Fibroblast of lung (primary cell): Measurements from ENCODE around the gene CDH4. TPM values are rescaled to one million over a fixed set of nuclear protein-coding genes. Genes with fewer than 3 reads are reported as not detected.

Experiments used
- DNase-seq, 2 donors: peaks; one replicate each; pipeline versions ENCODE4 v3.0.0 to v3.0.0-alpha.2; 2010; ENCODE audit warnings: low read depth in 2 of 2
- H2AFZ ChIP-seq: 2 replicates; pipeline ENCODE4 v1.5.1; 2012; ENCODE audit warnings: low read length, control low read depth, inconsistent platforms
- H3K27ac ChIP-seq: 2 replicates; pipeline ENCODE4 v1.5.1; 2011; ENCODE audit warnings: low read length, control low read depth; ENCODE audit not compliant: insufficient read depth
- H3K27me3 ChIP-seq: 2 replicates; pipeline ENCODE4 v1.5.1; 2011; ENCODE audit warnings: mild to moderate bottlenecking, low read length; ENCODE audit not compliant: control insufficient read depth, insufficient read depth
- H3K36me3 ChIP-seq: 2 replicates; pipeline ENCODE4 v1.5.1; 2011; ENCODE audit warnings: low read length; ENCODE audit not compliant: control insufficient read depth, insufficient read depth
- H3K4me1 ChIP-seq: 2 replicates; pipeline ENCODE4 v1.5.1; 2011; ENCODE audit warnings: low read length; ENCODE audit not compliant: control insufficient read depth, insufficient read depth; ENCODE audit errors: extremely low read depth
- H3K4me2 ChIP-seq: 2 replicates; pipeline ENCODE4 v1.5.1; 2011; ENCODE audit warnings: low read length, control low read depth; ENCODE audit not compliant: insufficient read depth; ENCODE audit errors: extremely low read depth
- H3K4me3 ChIP-seq, 4 experiments: fragments of 200-600 bp in 1 of 4; sonication (generic) in 1 of 4; replicated peaks in 1 of 4; 2 replicates each; pipeline ENCODE4 v1.5.1; 2011 to 2016; ENCODE audit warnings: low read length in 4 of 4, low read depth in 3 of 4, mild to moderate bottlenecking in 3 of 4, control low read depth in 2 of 4, inconsistent platforms in 1 of 4, mixed read lengths in 1 of 4; ENCODE audit not compliant: insufficient read depth in 1 of 4; ENCODE audit errors: control extremely low read depth in 1 of 4
- H3K79me2 ChIP-seq: 2 replicates; pipeline ENCODE4 v1.5.1; 2012; ENCODE audit warnings: mild to moderate bottlenecking, low read length, inconsistent platforms; ENCODE audit not compliant: control insufficient read depth, insufficient read depth
- H3K9ac ChIP-seq: 2 replicates; pipeline ENCODE4 v1.5.1; 2011; ENCODE audit warnings: mild to moderate bottlenecking, low read length, control low read depth; ENCODE audit not compliant: insufficient read depth
- H3K9me3 ChIP-seq: 2 replicates; pipeline ENCODE4 v1.5.1; 2012; ENCODE audit warnings: low read depth, low read length; ENCODE audit not compliant: control insufficient read depth, insufficient read depth
- H4K20me1 ChIP-seq: 2 replicates; pipeline ENCODE4 v1.5.1; 2011; ENCODE audit warnings: low read length; ENCODE audit not compliant: control insufficient read depth, insufficient read depth; ENCODE audit errors: extremely low read depth
- CTCF ChIP-seq, 2 donors: IDR thresholded peaks in 1 of 2; conservative IDR thresholded peaks in 1 of 2; 1 replicate in 1 of 2; 2 replicates in 1 of 2; pipeline ENCODE4 v1.5.1; 2011 to 2012; ENCODE audit warnings: low read length in 2 of 2, control low read depth in 1 of 2, inconsistent platforms in 1 of 2, low read depth in 1 of 2, mild to moderate bottlenecking in 1 of 2
- EZH2 ChIP-seq: IDR thresholded peaks from 2 replicates; pipeline ENCODE4 v1.5.1; 2012; ENCODE audit warnings: low read length, control low read depth, mild to moderate bottlenecking; ENCODE audit errors: missing control alignments
- polyA plus RNA-seq, 2 donors: library from polyadenylated mRNA; depleted of rRNA in 1 of 2; stranded (reverse) in 1 of 2; unstranded in 1 of 2; fragments of >200 nt; gene quantifications; 2 replicates each; pipeline ENCODE4 v1.2.1, GENCODE V29; 2011 to 2012; ENCODE audit warnings: missing spikeins in 1 of 2
- total RNA-seq: library from RNA; depleted of rRNA; stranded (reverse); fragments of >200 nt; gene quantifications from 2 replicates; pipeline ENCODE4 v1.2.1, GENCODE V29; 2014

Gene CDH4
- total and polyA plus RNA-seq, 2 donors (not counting 1 experiment from before 2014, with no cell fraction given), result 4.8 to 6.8 TPM

GRCh38 chr20:61205769-61206168 is 46.3 kb upstream of the CDH4 start:
- no peaks in the 10 kb centered on the region for H3K9me3 ChIP-seq
- peaks cover 14% of the 10 kb centered on the region for H3K27me3 ChIP-seq
- no peak overlapping the region for H3K4me2 ChIP-seq
- H4K20me1 ChIP-seq, result peaks cover 2% of the 10 kb centered on the region
- H3K27ac ChIP-seq, result no peak overlapping the region
- H3K4me1 ChIP-seq, result no peaks in the 10 kb centered on the region
- H3K79me2 ChIP-seq, result no peaks in the 10 kb centered on the region
- H2AFZ ChIP-seq, result no peak overlapping the region
- DNase-seq, result no peak
- no peak for TF ChIP-seq CTCF (conservative IDR thresholded peaks at IDR 0.05 in 1 of 2, IDR thresholded peaks at IDR 0.05 in 1 of 2; ENCODE audit: low read depth in 1 of 2, low read length in 2 of 2)
- TF ChIP-seq EZH2, result no peak
- H3K9ac ChIP-seq, result no peak overlapping the region
- H3K36me3 ChIP-seq, result no peaks in the 10 kb centered on the region
- H3K4me3 ChIP-seq, result no peak overlapping the region

GRCh38 chr20:61210862-61211261 is 41.2 kb upstream of the CDH4 start:
- TF ChIP-seq CTCF (conservative IDR thresholded peaks at IDR 0.05 in 1 of 2, IDR thresholded peaks at IDR 0.05 in 1 of 2; ENCODE audit: low read depth in 1 of 2, low read length in 2 of 2), result no peak
- no peak for TF ChIP-seq EZH2
- Histone ChIP-seq H3K9me3 (no peaks in the 10 kb centered on the region), H3K79me2 (no peaks in the 10 kb centered on the region), H3K27me3 (peaks cover 9% of the 10 kb centered on the region), H3K9ac (no peak overlapping the region), H4K20me1 (peaks cover 2% of the 10 kb centered on the region), H3K36me3 (no peaks in the 10 kb centered on the region), H3K27ac (no peak overlapping the region), H3K4me3 (no peak overlapping the region), H3K4me1 (no peaks in the 10 kb centered on the region), H3K4me2 (no peak overlapping the region), H2AFZ (no peak overlapping the region)
- DNase-seq, result no peak

GRCh38 chr20:61217848-61218247 is 34.2 kb upstream of the CDH4 start:
- H3K79me2 ChIP-seq, result no peaks in the 10 kb centered on the region
- no peak overlapping the region for H3K4me2 ChIP-seq
- no peak for TF ChIP-seq CTCF (conservative IDR thresholded peaks at IDR 0.05 in 1 of 2, IDR thresholded peaks at IDR 0.05 in 1 of 2; ENCODE audit: low read depth in 1 of 2, low read length in 2 of 2)
- no peak for TF ChIP-seq EZH2
- no peak overlapping the region for H3K4me3 ChIP-seq
- DNase-seq, result no peak
- peaks cover 6% of the 10 kb centered on the region for H3K4me1 ChIP-seq
- H3K9ac ChIP-seq, result no peak overlapping the region
- no peaks in the 10 kb centered on the region for H3K36me3 ChIP-seq
- H2AFZ ChIP-seq, result no peak overlapping the region
- H4K20me1 ChIP-seq, result no peaks in the 10 kb centered on the region
- no peak overlapping the region for H3K27ac ChIP-seq
- no peaks in the 10 kb centered on the region for H3K9me3 ChIP-seq
- peaks cover 5% of the 10 kb centered on the region for H3K27me3 ChIP-seq
